Cerebellar nuclear complex (tissue), 1 donor: ENCODE measurements around the gene EMD.
"Not testable (repeated sequence)": the region's sequence is repeated elsewhere in the genome, so short reads cannot be mapped to it uniquely, and the experiment has no call there.

Experiments used
- DNase-seq, 2 experiments: peaks; one replicate each; lab custom pipeline; 2025; lab: John Stamatoyannopoulos, UW

Gene EMD

GRCh38 chrX:154378799-154379568 lies at the start of gene EMD:
TSS of gene EMD (plus strand) at chrX:154379295. CDS start at chrX:154379485, 190 bp downstream.
- DNase-seq, result peak; percentile 90 to 94

- DNase-seq, result no peak
Measured at GRCh38 chrX:154332561-154332960, 46.5 kb upstream of the EMD start.

DNA sequence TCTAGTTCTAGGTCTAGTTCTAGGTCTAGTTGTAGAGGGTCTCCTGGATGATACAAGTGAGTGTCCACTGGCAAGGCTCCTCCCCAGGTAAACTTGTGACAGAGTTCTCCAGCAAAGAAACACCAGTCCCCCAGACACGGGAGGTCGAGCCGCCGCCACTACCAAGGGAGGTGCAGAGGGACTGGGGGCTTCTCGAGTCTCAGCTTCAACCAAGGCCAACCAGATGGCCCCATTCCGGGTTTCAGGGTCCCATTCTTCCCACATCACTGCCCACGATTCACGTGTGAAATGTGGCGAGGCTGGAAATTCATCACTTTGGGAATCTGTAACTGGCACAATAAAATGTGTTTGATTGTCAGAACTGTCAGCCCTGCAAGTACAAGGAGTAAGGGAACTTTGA lies 46.0 kb upstream of the EMD start:
- DNase-seq, result no peak

GRCh38 chrX:154333837-154334271 lies 45.2 kb upstream of the EMD start:
- no peak for DNase-seq

GRCh38 chrX:154334496-154334895 lies 44.6 kb upstream of the EMD start:
- no peak for DNase-seq

- not testable (repeated sequence) for DNase-seq
Measured at GRCh38 chrX:154341399-154342298, 37.4 kb upstream of the EMD start.

- not testable (repeated sequence) for DNase-seq
Measured at GRCh38 chrX:154343063-154343462, 36.0 kb upstream of the EMD start.

GRCh38 chrX:154343620-154344019 lies 35.5 kb upstream of the EMD start:
- not testable (repeated sequence) for DNase-seq

- DNase-seq, result no peak
Measured at GRCh38 chrX:154348114-154348531, 31.0 kb upstream of the EMD start.

- DNase-seq, result no peak
Measured at GRCh38 chrX:154348646-154349358, 30.3 kb upstream of the EMD start.

GRCh38 chrX:154349359-154349935 lies 29.6 kb upstream of the EMD start:
- DNase-seq, result no peak

GRCh38 chrX:154349979-154350378 lies 29.1 kb upstream of the EMD start:
- no peak for DNase-seq

GRCh38 chrX:154350429-154351182 lies 28.5 kb upstream of the EMD start:
- no peak for DNase-seq

- no peak for DNase-seq
Measured at GRCh38 chrX:154351183-154352011, 27.7 kb upstream of the EMD start.

DNA sequence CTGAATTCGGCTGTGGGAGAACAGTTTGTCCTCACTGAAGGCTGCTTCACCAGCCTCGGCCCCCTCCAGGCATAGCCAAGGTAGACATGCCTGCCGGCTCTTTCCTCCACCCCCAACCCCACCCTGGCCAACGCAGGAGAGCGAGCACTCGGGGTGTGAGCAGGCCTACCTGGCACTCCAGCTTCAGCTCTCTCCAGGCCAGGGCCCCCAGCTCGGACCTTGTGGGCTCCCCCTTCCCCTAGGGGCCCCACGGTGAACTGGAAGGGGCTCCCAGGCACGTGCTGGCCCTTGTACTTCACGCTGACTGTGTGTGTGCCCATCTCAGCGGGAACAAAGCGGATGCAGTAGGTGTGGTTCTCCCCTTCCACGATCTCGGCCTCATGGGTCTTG lies 27.1 kb upstream of the EMD start:
- no peak for DNase-seq

GRCh38 chrX:154352466-154352865 lies 26.6 kb upstream of the EMD start:
- DNase-seq, result no peak

DNA sequence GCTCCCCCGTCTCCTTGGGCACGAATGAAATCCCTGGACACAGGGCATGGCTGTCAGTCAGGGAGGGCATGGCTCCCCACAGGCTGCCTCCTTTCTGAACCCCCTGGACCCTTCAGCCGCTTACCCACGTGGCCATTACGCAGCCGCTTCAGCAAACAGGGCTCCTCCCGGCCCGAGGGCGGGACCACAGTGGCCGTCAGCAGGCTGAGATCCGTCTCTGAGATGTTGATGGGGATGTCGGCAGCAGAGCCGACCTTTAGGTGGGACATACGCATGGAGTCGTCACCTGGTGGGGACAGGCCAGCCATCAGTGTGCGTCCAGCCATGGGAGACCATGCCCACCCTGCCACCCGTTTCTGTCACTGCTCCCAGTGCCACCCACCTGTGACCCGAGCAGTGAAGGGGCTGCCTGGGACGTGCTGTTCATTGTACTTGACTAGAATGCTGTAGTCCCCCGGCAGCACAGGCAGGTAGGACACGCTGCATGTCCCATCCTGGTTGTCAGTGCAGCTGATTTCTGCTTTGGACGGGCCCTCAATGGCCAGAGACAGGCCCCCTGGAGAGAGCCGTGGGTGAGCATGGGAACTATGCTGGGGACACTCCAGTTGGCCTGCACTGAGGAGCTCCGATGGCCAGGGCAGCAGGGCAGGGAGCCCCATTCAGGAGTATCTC lies 25.8 kb upstream of the EMD start:
- DNase-seq, result no peak

DNA sequence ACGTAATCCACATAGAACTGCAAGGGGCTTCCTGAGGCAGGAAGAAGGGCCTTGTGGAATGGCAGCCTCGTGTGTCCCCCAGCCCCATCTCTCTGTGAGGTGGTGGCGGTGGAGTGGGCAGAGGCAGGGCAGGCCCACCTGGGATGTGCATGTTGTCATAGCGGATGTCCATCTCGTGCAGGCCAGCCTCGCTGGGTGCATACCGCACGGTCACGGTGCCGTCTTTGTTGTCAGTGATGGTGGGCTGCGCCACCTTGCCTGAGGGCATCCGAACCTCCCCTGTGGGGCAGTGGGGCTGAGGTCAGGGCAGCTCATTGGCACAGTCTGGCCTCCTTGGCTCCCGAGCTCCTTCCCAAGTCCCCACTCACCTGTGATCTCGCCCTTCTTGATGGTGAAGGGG lies 25.1 kb upstream of the EMD start:
- no peak for DNase-seq

GRCh38 chrX:154354516-154354915 lies 24.6 kb upstream of the EMD start:
- no peak for DNase-seq
